ENCODE data around the gene PHACTR1.

The PHACTR1 gene

GRCh38 chr6:13089296-13089994 is 372.9 kb downstream of the PHACTR1 start:
- Histone ChIP-seq H3K4me1 (ENCODE audit: insufficient read depth, low read length, severe bottlenecking) (no peaks in the 10 kb centered on the region), H3K4me3 (ENCODE audit: low read depth, low read length, poor library complexity, severe bottlenecking) (no peak overlapping the region), H3K27me3 (ENCODE audit: insufficient read depth, low read length) (no peaks in the 10 kb centered on the region), H3K4me2 (ENCODE audit: low read length) (no peak overlapping the region), H4K20me1 (ENCODE audit: insufficient read depth, low read length) (no peaks in the 10 kb centered on the region), H3K9me3 (ENCODE audit: low read length) (no peaks in the 10 kb centered on the region), H3K9me2 (ENCODE audit: low read depth, low read length) (no peaks in the 10 kb centered on the region), H2AFZ (ENCODE audit: low read length) (no peak overlapping the region), H3K36me3 (ENCODE audit: insufficient read depth, low read length) (no peaks in the 10 kb centered on the region), H3K9ac (ENCODE audit: low read length) (no peak overlapping the region), H3K27ac (ENCODE audit: low read depth, low read length, poor library complexity, severe bottlenecking) (no peak overlapping the region), H3F3A (ENCODE audit: insufficient read depth, low read length) (no peaks in the 10 kb centered on the region), H3K79me2 (ENCODE audit: insufficient read depth, low read length) (no peaks in the 10 kb centered on the region)
- TF ChIP-seq EZH2 (IDR thresholded peaks at IDR 0.05; ENCODE audit: borderline replicate concordance, low read length): no peak
- no peak for TF ChIP-seq CTCF (IDR thresholded peaks at IDR 0.05; ENCODE audit: low read length)

GRCh38 chr6:13091192-13091591 is 374.6 kb downstream of the PHACTR1 start:
- Histone ChIP-seq H3K27ac (ENCODE audit: low read depth, low read length, poor library complexity, severe bottlenecking) (no peak overlapping the region), H3K27me3 (ENCODE audit: insufficient read depth, low read length) (no peaks in the 10 kb centered on the region), H3K9me3 (ENCODE audit: low read length) (no peaks in the 10 kb centered on the region), H3K9me2 (ENCODE audit: low read depth, low read length) (no peaks in the 10 kb centered on the region), H3K4me2 (ENCODE audit: low read length) (no peak overlapping the region), H3K36me3 (ENCODE audit: insufficient read depth, low read length) (no peaks in the 10 kb centered on the region), H3F3A (ENCODE audit: insufficient read depth, low read length) (no peaks in the 10 kb centered on the region), H2AFZ (ENCODE audit: low read length) (no peak overlapping the region), H3K79me2 (ENCODE audit: insufficient read depth, low read length) (no peaks in the 10 kb centered on the region), H4K20me1 (ENCODE audit: insufficient read depth, low read length) (no peaks in the 10 kb centered on the region), H3K4me3 (ENCODE audit: low read depth, low read length, poor library complexity, severe bottlenecking) (no peak overlapping the region), H3K4me1 (ENCODE audit: insufficient read depth, low read length, severe bottlenecking) (no peaks in the 10 kb centered on the region), H3K9ac (ENCODE audit: low read length) (no peak overlapping the region)
- TF ChIP-seq CTCF (IDR thresholded peaks at IDR 0.05; ENCODE audit: low read length) (no peak), EZH2 (IDR thresholded peaks at IDR 0.05; ENCODE audit: borderline replicate concordance, low read length) (no peak)

GRCh38 chr6:13094781-13095425 is 378.3 kb downstream of the PHACTR1 start:
- H3K9me3 ChIP-seq (ENCODE audit: low read length): no peaks in the 10 kb centered on the region
- H3K79me2 ChIP-seq (ENCODE audit: insufficient read depth, low read length): no peaks in the 10 kb centered on the region
- no peak overlapping the region for H3K27ac ChIP-seq (ENCODE audit: low read depth, low read length, poor library complexity, severe bottlenecking)
- no peaks in the 10 kb centered on the region for H4K20me1 ChIP-seq (ENCODE audit: insufficient read depth, low read length)
- H3K9me2 ChIP-seq (ENCODE audit: low read depth, low read length): no peaks in the 10 kb centered on the region
- H2AFZ ChIP-seq (ENCODE audit: low read length): no peak overlapping the region
- H3K4me2 ChIP-seq (ENCODE audit: low read length): no peak overlapping the region
- no peaks in the 10 kb centered on the region for H3F3A ChIP-seq (ENCODE audit: insufficient read depth, low read length)
- no peaks in the 10 kb centered on the region for H3K27me3 ChIP-seq (ENCODE audit: insufficient read depth, low read length)
- H3K36me3 ChIP-seq (ENCODE audit: insufficient read depth, low read length): no peaks in the 10 kb centered on the region
- no peaks in the 10 kb centered on the region for H3K4me1 ChIP-seq (ENCODE audit: insufficient read depth, low read length, severe bottlenecking)
- no peak overlapping the region for H3K4me3 ChIP-seq (ENCODE audit: low read depth, low read length, poor library complexity, severe bottlenecking)
- no peak overlapping the region for H3K9ac ChIP-seq (ENCODE audit: low read length)
- TF ChIP-seq CTCF (IDR thresholded peaks at IDR 0.05; ENCODE audit: low read length) (no peak), EZH2 (IDR thresholded peaks at IDR 0.05; ENCODE audit: borderline replicate concordance, low read length) (no peak)

All from OCI-LY1 (cell line).